AG04449 (cell line): Measurements from ENCODE around the gene C2orf72.

Source experiments
- CTCF ChIA-PET: fragments of 350-600 bp; formaldehyde crosslinking; extraction: SDS; loops from one replicate; lab custom pipeline; 2021; ENCODE audit warnings: antibody characterized with exemption; lab: Yijun Ruan, JAX
- POLR2A ChIA-PET: fragments of 400-600, 350-600 bp; formaldehyde crosslinking; extraction: SDS; loops from one replicate; lab custom pipeline; 2020; ENCODE audit warnings: antibody characterized with exemption, inconsistent platforms; lab: Yijun Ruan, JAX
- DNase-seq: peaks from one replicate; pipeline ENCODE4 v3.0.0-alpha.2; 2010; ENCODE audit warnings: low read depth, low spot score
- H3K4me3 ChIP-seq: 2 replicates; pipeline ENCODE4 v1.5.1; 2011; ENCODE audit warnings: low read depth, mild to moderate bottlenecking, control low read depth, low read length
- TF ChIP-seq, protein P1 (sequence below): IDR thresholded peaks from one replicate; pipeline ENCODE4 v1.5.1; 2011; ENCODE audit warnings: mild to moderate bottlenecking, moderate library complexity, low read length, control low read depth, inconsistent platforms; ENCODE audit not compliant: insufficient read depth; ENCODE audit errors: missing control alignments

The C2orf72 gene

DNA sequence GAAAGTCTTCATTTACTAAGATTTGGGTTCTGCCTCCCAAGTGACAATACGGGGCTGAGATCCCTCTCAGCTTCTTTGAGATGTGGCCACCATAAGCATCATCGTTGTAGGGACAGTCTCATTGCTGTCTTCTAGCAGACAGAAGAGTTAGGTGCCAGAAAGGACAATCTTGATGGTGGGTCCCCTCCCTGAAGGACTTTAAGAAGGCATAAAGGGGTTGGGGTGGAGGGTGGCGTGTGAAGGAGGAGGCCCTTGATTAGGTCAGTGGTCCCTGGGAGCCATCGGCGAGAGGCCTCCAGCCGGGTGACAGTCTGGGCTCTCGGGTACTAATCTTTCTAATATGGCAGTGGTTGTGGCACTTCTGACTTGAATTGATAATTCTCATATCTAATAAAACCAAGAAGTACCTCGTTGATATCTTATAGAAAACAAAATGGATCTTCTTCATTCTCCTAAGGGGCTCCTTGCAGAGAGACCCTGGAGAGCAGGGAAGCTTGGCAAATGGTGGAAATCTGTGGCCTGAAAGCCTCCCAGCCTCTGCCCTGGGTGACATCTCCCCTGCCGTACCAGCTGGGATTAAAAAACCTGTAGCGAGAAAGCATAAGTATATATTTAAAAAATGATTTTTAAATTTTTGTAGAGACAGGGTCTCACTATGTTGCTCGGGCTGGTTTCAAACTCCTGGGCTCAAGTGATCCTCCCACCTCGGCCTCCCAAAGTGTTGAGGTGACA is 12.1 kb downstream of the C2orf72 start:
- CTCF ChIA-PET = interaction anchor here (1.1 to 7.0 kb wide), 3 partner anchors 14 to 226 kb away, joined by 3 to 77 read pairs (median 4); no protein-coding TSS in a partner anchor
- TF ChIP-seq, protein P1, sequence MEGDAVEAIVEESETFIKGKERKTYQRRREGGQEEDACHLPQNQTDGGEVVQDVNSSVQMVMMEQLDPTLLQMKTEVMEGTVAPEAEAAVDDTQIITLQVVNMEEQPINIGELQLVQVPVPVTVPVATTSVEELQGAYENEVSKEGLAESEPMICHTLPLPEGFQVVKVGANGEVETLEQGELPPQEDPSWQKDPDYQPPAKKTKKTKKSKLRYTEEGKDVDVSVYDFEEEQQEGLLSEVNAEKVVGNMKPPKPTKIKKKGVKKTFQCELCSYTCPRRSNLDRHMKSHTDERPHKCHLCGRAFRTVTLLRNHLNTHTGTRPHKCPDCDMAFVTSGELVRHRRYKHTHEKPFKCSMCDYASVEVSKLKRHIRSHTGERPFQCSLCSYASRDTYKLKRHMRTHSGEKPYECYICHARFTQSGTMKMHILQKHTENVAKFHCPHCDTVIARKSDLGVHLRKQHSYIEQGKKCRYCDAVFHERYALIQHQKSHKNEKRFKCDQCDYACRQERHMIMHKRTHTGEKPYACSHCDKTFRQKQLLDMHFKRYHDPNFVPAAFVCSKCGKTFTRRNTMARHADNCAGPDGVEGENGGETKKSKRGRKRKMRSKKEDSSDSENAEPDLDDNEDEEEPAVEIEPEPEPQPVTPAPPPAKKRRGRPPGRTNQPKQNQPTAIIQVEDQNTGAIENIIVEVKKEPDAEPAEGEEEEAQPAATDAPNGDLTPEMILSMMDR = no peak
- no peak for DNase-seq
- no peak overlapping the region for H3K4me3 ChIP-seq
- POLR2A ChIA-PET = no interaction called here

DNA sequence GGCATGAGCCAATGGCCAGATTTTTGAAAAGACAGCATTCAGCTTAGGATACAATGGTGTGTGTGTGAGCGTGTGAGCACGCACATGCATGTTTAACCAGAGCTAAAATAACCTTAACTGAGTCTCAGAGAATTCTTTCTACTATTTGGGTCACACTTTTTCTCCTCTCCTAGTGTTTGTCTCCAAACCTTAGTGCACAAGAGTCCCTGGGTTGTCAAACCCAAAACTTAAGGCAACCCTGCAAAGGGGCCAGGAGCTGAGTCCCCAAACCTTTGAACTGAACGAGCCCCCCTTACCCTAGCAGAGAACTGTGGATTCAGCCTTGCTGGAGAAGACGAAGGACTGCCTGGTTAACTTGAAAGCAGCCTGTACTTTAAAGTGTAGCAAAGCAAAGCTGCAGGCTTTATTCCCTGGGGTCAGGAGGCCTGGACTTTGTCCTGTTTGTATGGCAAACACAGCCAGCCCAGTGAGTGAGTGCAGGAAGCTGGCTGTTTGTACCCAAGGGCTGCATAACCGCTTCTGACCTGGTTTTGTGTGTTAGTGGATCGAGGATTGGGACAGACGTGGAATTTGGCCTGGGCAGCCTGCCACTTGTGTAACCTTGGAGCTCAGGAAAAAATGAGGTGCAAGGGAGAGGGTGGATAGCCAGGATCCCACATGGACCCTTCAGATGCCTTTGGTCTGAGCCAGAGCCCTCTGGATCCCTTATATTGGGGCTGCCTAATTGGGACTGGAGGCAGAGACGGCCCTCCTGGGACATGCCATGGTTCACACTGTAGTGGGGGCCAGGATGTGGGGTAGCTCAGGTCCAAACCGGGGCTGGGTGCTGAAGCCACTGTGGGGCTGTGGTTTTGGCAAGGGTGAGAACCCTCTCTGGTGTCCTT is 12.9 kb downstream of the C2orf72 start:
- DNase-seq = no peak
- no peak overlapping the region for H3K4me3 ChIP-seq
- ChIA-PET POLR2A (no interaction called here), CTCF (interaction anchor here (1.2 to 7.0 kb wide), 3 partner anchors 15 to 227 kb away, joined by 3 to 77 read pairs (median 52); no protein-coding TSS in a partner anchor)
- TF ChIP-seq, protein P1 = no peak

DNA sequence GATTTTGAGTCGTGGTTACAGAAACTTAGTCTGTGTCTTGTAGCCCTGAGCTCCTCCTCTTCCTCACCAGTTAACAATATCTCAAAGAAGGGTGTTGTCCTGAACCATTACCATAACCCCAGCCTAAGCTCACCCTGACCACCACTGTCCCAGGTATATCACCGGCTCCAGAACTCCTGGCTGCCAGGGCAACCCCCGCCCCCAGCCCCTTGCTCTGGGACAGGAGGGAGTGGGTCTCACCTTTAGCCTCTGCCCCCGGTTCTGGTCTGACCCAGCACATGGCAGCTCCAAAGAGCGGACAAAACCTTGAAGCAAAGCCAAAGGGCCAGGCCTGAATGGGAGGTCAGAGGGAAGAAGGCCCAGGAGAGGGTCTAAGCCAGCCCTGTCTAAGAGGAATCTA is 13.8 kb downstream of the C2orf72 start:
- ChIA-PET CTCF (interaction anchor here (1.2 to 7.0 kb wide), 5 partner anchors 9 to 237 kb away, joined by 3 to 77 read pairs (median 6); no protein-coding TSS in a partner anchor), POLR2A (interaction anchor here (1.1 kb wide), 1 partner anchor 413 kb away, joined by 3 read pairs; the partner anchor contains the start of gene NCL)
- DNase-seq = no peak
- TF ChIP-seq, protein P1 = no peak
- H3K4me3 ChIP-seq = no peak overlapping the region

DNA sequence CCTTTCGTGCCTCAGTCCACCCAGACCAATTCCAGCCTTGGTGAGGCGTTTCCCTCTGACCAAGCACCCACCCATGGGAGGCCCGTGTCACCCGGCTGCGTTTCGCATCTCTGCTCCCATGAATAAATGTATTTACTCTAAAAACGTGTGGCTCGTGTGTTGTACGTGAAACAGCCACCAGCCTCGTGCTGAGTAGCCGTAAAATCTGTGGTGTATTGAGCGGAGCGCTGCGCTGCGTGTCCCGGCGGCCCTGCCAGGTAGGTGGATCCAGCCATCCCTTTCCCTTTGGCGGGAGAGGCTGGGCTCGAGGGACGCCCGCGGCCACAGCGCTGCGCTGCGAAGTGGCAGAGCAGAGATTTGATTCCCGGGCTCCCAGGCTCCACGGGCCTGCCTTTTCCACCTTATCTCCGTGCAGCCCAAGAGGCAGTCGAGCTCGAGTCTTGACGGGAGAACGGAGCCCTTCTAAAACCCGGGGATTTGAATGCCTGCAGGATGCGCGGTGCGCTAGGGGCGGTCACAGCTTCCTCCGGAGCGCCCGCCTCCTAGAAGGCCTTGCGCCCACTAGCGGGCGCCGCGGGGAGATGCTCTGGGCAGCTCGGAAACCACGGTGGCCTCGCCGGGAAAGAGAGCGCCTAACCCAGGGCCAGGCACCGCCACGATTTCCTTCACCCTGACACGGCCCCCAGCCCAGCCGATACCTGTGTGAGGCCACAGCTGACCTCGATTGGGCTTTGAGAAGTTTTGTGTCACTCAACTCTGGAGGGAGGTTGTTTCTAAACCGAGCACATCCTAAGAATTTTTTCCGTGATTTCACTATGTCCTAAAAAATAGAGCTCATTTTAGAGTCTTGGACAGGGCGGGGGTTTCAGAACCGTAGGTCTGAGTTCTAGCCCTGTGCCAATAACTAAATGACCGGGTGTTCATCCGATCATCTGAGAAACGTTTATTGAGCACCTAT is 15.4 kb downstream of the C2orf72 start:
- peak overlapping the region; percentile 68 for H3K4me3 ChIP-seq
- TF ChIP-seq, protein P1 = peak; percentile 97
- DNase-seq = no peak
- ChIA-PET POLR2A (interaction anchor here (0.6 to 1.1 kb wide), 3 partner anchors 10 to 411 kb away, joined by 3 to 4 read pairs (median 3); partner anchors contain the start of gene NCL), CTCF (interaction anchor here (0.6 to 7.0 kb wide), 52 partner anchors 9 to 408 kb away, joined by 3 to 77 read pairs (median 4); no protein-coding TSS in a partner anchor)

DNA sequence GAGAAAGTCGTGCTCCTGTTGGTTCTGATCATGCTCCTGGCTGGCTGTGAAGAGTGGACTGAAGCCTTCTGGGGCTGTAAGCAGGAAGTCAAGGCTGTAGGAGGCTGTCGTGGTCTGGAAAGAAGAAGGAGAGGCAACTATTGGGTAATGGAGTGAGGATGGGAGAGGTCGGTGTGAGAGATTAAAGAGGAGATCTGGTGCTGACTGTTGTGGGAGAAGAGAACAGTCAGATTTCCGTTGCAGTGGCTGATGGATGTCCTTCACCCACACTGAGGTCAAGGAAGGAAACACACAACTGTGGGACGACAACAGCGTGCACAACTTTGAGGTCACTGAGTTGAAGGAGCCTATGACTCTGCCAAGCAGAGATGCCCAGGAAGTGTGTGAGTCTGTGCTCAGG is 16.5 kb downstream of the C2orf72 start:
- H3K4me3 ChIP-seq = no peak overlapping the region
- CTCF ChIA-PET = interaction anchor here (0.7 to 7.0 kb wide), 14 partner anchors 10 to 399 kb away, joined by 3 to 77 read pairs (median 9); no protein-coding TSS in a partner anchor
- TF ChIP-seq, protein P1 = no peak
- POLR2A ChIA-PET = no interaction called here
- DNase-seq = no peak
